SU-DHL-6 (cell line): ENCODE measurements around the gene LIN7B.

Source experiments
- EZH2phosphoT487 ChIP-seq: fragments of 200-600 bp; sonication (generic), shearing (Covaris generic); conservative IDR thresholded peaks from 2 replicates; pipeline ENCODE4 v1.6.1; 2018; ENCODE audit warnings: mild to moderate bottlenecking, antibody characterized with exemption, low read length, moderate library complexity, mixed read lengths
- TF ChIP-seq, protein P1 (sequence below): fragments of 200-600 bp; sonication (generic); IDR thresholded peaks from one replicate; pipeline ENCODE4 v1.5.1; 2017; ENCODE audit warnings: antibody characterized with exemption, mild to moderate bottlenecking, low read length, moderate library complexity; ENCODE audit not compliant: insufficient read depth, poor library complexity, severe bottlenecking

DNA sequence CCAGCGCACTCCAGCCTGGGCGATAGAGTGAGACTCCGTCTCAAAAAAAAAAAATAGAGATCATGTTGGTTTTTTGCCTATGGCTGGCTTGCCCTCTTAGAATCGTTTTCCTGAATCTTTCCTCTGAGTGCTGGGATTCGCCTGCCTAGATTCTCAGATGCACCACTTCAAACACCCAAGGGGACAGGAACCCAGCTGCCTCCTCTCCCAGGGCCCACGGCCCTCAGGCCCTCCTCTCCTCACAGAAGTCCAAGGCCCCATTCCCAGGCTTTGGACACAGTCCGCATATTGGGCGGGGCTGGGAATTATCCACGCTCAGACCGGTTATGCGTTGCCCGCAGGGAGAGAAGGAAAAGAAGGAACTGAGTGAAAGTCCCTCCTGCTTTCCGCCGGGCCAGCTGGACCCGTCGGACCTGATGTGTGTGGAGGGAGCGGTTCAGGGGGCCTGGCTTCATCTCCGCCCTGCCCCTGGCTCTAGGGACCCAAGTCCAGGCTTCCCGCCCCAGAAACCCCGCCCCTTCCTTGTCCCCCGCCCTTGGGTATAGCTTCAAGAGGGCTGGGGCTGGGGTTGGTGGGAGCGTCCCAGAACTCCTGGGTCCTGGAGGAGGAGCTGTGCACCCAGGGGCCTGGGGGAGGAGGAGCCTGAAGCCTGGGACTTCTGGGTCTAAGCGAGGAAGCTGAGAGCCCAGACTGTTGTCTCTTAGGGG, 11.0 kb downstream of the LIN7B start:
- TF ChIP-seq, protein P1, sequence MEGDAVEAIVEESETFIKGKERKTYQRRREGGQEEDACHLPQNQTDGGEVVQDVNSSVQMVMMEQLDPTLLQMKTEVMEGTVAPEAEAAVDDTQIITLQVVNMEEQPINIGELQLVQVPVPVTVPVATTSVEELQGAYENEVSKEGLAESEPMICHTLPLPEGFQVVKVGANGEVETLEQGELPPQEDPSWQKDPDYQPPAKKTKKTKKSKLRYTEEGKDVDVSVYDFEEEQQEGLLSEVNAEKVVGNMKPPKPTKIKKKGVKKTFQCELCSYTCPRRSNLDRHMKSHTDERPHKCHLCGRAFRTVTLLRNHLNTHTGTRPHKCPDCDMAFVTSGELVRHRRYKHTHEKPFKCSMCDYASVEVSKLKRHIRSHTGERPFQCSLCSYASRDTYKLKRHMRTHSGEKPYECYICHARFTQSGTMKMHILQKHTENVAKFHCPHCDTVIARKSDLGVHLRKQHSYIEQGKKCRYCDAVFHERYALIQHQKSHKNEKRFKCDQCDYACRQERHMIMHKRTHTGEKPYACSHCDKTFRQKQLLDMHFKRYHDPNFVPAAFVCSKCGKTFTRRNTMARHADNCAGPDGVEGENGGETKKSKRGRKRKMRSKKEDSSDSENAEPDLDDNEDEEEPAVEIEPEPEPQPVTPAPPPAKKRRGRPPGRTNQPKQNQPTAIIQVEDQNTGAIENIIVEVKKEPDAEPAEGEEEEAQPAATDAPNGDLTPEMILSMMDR, result no peak
- TF ChIP-seq EZH2phosphoT487, result no peak
